Endothelial cell of umbilical vein (primary cell): ENCODE measurements around the gene SREBF1. TPM values are rescaled to one million over a fixed set of nuclear protein-coding genes. Genes with fewer than 3 reads are reported as not detected.

Source experiments
- BruUV-seq: library from RNA; stranded (reverse); fragments of 400-500 nt; replicated peaks from 2 replicates; lab custom pipeline; 2021; lab: Mats Ljungman, UMichigan
- CTCF ChIA-PET: fragments of 300-600, 350-600 bp; sonication (Branson Sonifier 250); formaldehyde crosslinking; loops from one replicate; lab custom pipeline; 2021; ENCODE audit warnings: antibody characterized with exemption, inconsistent platforms; lab: Charles Lee
- POLR2A ChIA-PET: fragments of 300-600, 350-600 bp; sonication (Branson Sonifier 250); formaldehyde crosslinking; loops from one replicate; lab custom pipeline; 2021; ENCODE audit warnings: antibody characterized with exemption, inconsistent platforms; lab: Charles Lee
- DNase-seq: peaks from one replicate; pipeline ENCODE4 v3.0.0-alpha.2; 2011; ENCODE audit warnings: low read depth, low spot score
- FAIRE-seq: peaks from 2 replicates; lab custom pipeline; 2011; peaks lifted over from hg19 to GRCh38; lab: Jason Lieb, UNC
- H2AFZ ChIP-seq: 2 replicates; pipeline ENCODE4 v1.6.0; 2012; ENCODE audit warnings: low read depth, low read length, control low read depth, inconsistent platforms
- H3K27ac ChIP-seq: 2 replicates; pipeline ENCODE4 v1.5.1; 2011; ENCODE audit warnings: low read depth, mild to moderate bottlenecking, control low read depth, low read length, moderate library complexity; ENCODE audit not compliant: insufficient read depth
- H3K27me3 ChIP-seq, 2 experiments: 2 replicates each; pipeline versions ENCODE4 v1.6.0 to v1.6.1; 2011; ENCODE audit warnings: low read length in 2 of 2, mixed read lengths in 1 of 2; ENCODE audit not compliant: control insufficient read depth in 2 of 2, insufficient read depth in 2 of 2
- H3K36me3 ChIP-seq, 2 experiments: 2 replicates in 1 of 2; 3 replicates in 1 of 2; pipeline ENCODE4 v1.5.1; 2011; ENCODE audit warnings: low read length in 2 of 2, mild to moderate bottlenecking in 1 of 2, moderate library complexity in 1 of 2; ENCODE audit not compliant: control insufficient read depth in 2 of 2, insufficient read depth in 2 of 2; ENCODE audit errors: extremely low read depth in 1 of 2
- H3K4me1 ChIP-seq: 3 replicates; pipeline ENCODE4 v1.5.1; 2011; ENCODE audit warnings: mild to moderate bottlenecking, low read length; ENCODE audit not compliant: control insufficient read depth, insufficient read depth; ENCODE audit errors: extremely low read depth
- H3K4me2 ChIP-seq: 2 replicates; pipeline ENCODE4 v1.6.1; 2011; ENCODE audit warnings: low read length, control low read depth, mixed read lengths; ENCODE audit not compliant: insufficient read depth
- H3K4me3 ChIP-seq, 3 experiments: fragments of 200-600 bp in 1 of 3; sonication (generic), shearing (Covaris generic) in 1 of 3; replicated peaks in 1 of 3; 2 replicates each; pipeline ENCODE4 v1.5.1; 2011 to 2016; ENCODE audit warnings: control low read depth in 3 of 3, low read length in 3 of 3, mild to moderate bottlenecking in 2 of 3, inconsistent platforms in 1 of 3, low read depth in 1 of 3, moderate library complexity in 1 of 3; ENCODE audit not compliant: insufficient read depth in 1 of 3
- H3K79me2 ChIP-seq: 2 replicates; pipeline ENCODE4 v1.6.0; 2012; ENCODE audit warnings: low read length, inconsistent platforms; ENCODE audit not compliant: control insufficient read depth, insufficient read depth
- H3K9ac ChIP-seq: replicated peaks from 2 replicates; pipeline ENCODE3; 2011; ENCODE audit warnings: low read length, control low read depth; ENCODE audit not compliant: insufficient read depth; ENCODE audit errors: extremely low read depth
- H3K9me1 ChIP-seq: replicated peaks from 3 replicates; pipeline ENCODE4 v1.6.0; 2011; ENCODE audit warnings: mild to moderate bottlenecking, low read length; ENCODE audit not compliant: control insufficient read depth, insufficient read depth; ENCODE audit errors: extremely low read depth
- H3K9me3 ChIP-seq: replicated peaks from 2 replicates; pipeline ENCODE4 v1.5.1; 2012; ENCODE audit warnings: low read length, inconsistent platforms; ENCODE audit not compliant: control insufficient read depth, insufficient read depth
- H4K20me1 ChIP-seq: replicated peaks from 2 replicates; pipeline ENCODE3; 2011; ENCODE audit warnings: mild to moderate bottlenecking, low read length; ENCODE audit not compliant: control insufficient read depth, insufficient read depth; ENCODE audit errors: extremely low read depth
- CTCF ChIP-seq, 2 donors: IDR thresholded peaks; 1 replicate in 1 of 2; 2 replicates in 1 of 2; pipeline ENCODE4 v1.5.1; 2011; ENCODE audit warnings: low read length in 2 of 2, mild to moderate bottlenecking in 2 of 2, moderate library complexity in 2 of 2, control low read depth in 1 of 2, inconsistent platforms in 1 of 2, low read depth in 1 of 2; ENCODE audit not compliant: insufficient read depth in 1 of 2; ENCODE audit errors: extremely low read depth in 1 of 2
- EZH2 ChIP-seq: IDR thresholded peaks from 2 replicates; pipeline ENCODE4 v1.6.1; 2012; ENCODE audit warnings: borderline replicate concordance, low read depth, mild to moderate bottlenecking, moderate library complexity, low read length, inconsistent platforms; ENCODE audit not compliant: severe bottlenecking
- FOS ChIP-seq: IDR thresholded peaks from 2 replicates; pipeline ENCODE4 v1.6.1; 2011; ENCODE audit warnings: mild to moderate bottlenecking, low read length, moderate library complexity, borderline replicate concordance; ENCODE audit not compliant: insufficient read depth
- GATA2 ChIP-seq: IDR thresholded peaks from 2 replicates; pipeline ENCODE4 v1.7.0; 2011; ENCODE audit warnings: low read depth, mild to moderate bottlenecking, moderate library complexity, mixed read lengths, low read length; ENCODE audit not compliant: insufficient read length, insufficient read depth
- JUN ChIP-seq: IDR thresholded peaks from 2 replicates; pipeline ENCODE4 v1.6.1; 2011; ENCODE audit warnings: borderline replicate concordance, low read depth; ENCODE audit not compliant: insufficient read length, insufficient read depth
- MAX ChIP-seq: IDR thresholded peaks from 2 replicates; pipeline ENCODE4 v1.6.1; 2011; ENCODE audit not compliant: insufficient read depth, insufficient read length
- MYC ChIP-seq: IDR thresholded peaks from one replicate; pipeline ENCODE4 v1.6.1; 2011; ENCODE audit warnings: mild to moderate bottlenecking, low read depth, low read length
- dilution Hi-C: fragments of 300-500 bp; cut with MboI; formaldehyde crosslinking; loops from one replicate; pipeline ENCODE4 v1.15.0; 2019; ENCODE audit warnings: low sequenced_read_pairs; ENCODE audit not compliant: extremely low pct_ligation_motif_present
- intact Hi-C: fragments of 100-400 bp; cut with micrococcal nuclease; formaldehyde crosslinking; loops from one replicate; pipeline ENCODE4 v1.10.0; 2022
- polyA plus RNA-seq, 4 experiments: library from polyadenylated mRNA; depleted of rRNA in 3 of 4; stranded (reverse) in 3 of 4; unstranded in 1 of 4; fragments of >200 nt; gene quantifications; 2 replicates each; pipeline versions ENCODE4 v1.2.1 to v1.2.3, GENCODE V29; 2011 to 2012; ENCODE audit warnings: missing spikeins in 1 of 4
- total RNA-seq: library from RNA; stranded (reverse); gene quantifications from 2 replicates; pipeline ENCODE4 v1.2.3, GENCODE V29; 2021

Gene SREBF1
- total and polyA plus RNA-seq, 2 donors (not counting 3 experiments of a cell fraction or from before 2014, with no cell fraction given): 50.4 to 109 TPM

GRCh38 chr17:17835415-17836249, 1.2 kb downstream of the SREBF1 start:
- ChIA-PET CTCF (interaction anchor here (0.9 to 3.1 kb wide), 11 partner anchors 8 to 152 kb away, joined by 3 to 18 read pairs (median 5); partner anchors contain the start of genes DRC3 and TOM1L2), POLR2A (interaction anchor here (0.5 to 1.5 kb wide), 3 partner anchors 12 to 244 kb away, joined by 3 read pairs; partner anchors contain the start of gene PEMT)
- H3K9me1 ChIP-seq: no peaks in the 10 kb centered on the region
- H3K9me3 ChIP-seq: no peaks in the 10 kb centered on the region
- FAIRE-seq (no peak), DNase-seq (no peak)
- H3K36me3 ChIP-seq: peaks cover 0 to 3% of the 10 kb centered on the region in 2 experiments
- peak overlapping the region; percentile 95 for H3K27ac ChIP-seq
- H3K27me3 ChIP-seq: no peaks in the 10 kb centered on the region
- no peaks in the 10 kb centered on the region for H4K20me1 ChIP-seq
- dilution Hi-C loops (no loop called here), intact Hi-C loops (loop anchor here (1.0 kb wide), 2 partner anchors 12 to 25 kb away; no protein-coding TSS in a partner anchor)
- peak overlapping the region; percentile 39 for H2AFZ ChIP-seq
- H3K4me3 ChIP-seq: peak overlapping the region; percentile 14 to 89 (median 57)
- no peak for TF ChIP-seq MAX
- no peak for TF ChIP-seq EZH2
- TF ChIP-seq FOS: no peak
- TF ChIP-seq JUN: no peak
- peak overlapping the region; percentile 87 for H3K4me2 ChIP-seq
- BruUV-seq: no TSS peak
- H3K4me1 ChIP-seq: peaks cover 46% of the 10 kb centered on the region
- peak overlapping the region; percentile 93 for H3K9ac ChIP-seq
- peaks cover 49% of the 10 kb centered on the region for H3K79me2 ChIP-seq

- TF ChIP-seq JUN (no peak), MYC (no peak), CTCF (IDR thresholded peaks at IDR 0.05; ENCODE audit: extremely low read depth in 1 of 2, insufficient read depth in 1 of 2, low read depth in 1 of 2, low read length in 2 of 2) (no peak), GATA2 (no peak), FOS (no peak), MAX (no peak)
- Histone ChIP-seq H3K4me1 (peaks cover 43% of the 10 kb centered on the region), H3K79me2 (peaks cover 55% of the 10 kb centered on the region), H4K20me1 (no peaks in the 10 kb centered on the region), H3K4me3 (no peak overlapping the region), H2AFZ (no peak overlapping the region), H3K4me2 (peak overlapping the region; percentile 87), H3K27ac (no peak overlapping the region), H3K9ac (peak overlapping the region; percentile 93), H3K36me3 (peaks cover 0 to 3% of the 10 kb centered on the region in 2 experiments), H3K9me1 (no peaks in the 10 kb centered on the region), H3K9me3 (no peaks in the 10 kb centered on the region), H3K27me3 (no peaks in the 10 kb centered on the region)
- peak; percentile 42 for FAIRE-seq
- intact Hi-C loops (no loop called here), dilution Hi-C loops (no loop called here)
- BruUV-seq: TSS peak; percentile 7
- no peak for DNase-seq
- CTCF ChIA-PET: interaction anchor here (1.4 to 3.1 kb wide), 2 partner anchors 25 to 155 kb away, joined by 3 to 18 read pairs; no protein-coding TSS in a partner anchor
- POLR2A ChIA-PET: no interaction called here
Observed at GRCh38 chr17:17834974-17835373, 1.8 kb downstream of the SREBF1 start.
